IPS-NIHi7 (cell line): ENCODE measurements around the gene PPP1R7.

Experiments used
- DNase-seq: peaks from one replicate; pipeline ENCODE4 v3.0.0; 2012; ENCODE audit warnings: mixed read lengths; ENCODE audit errors: extremely low spot score

PPP1R7 gene

GRCh38 chr2:241228860-241229516 lies 78.7 kb downstream of the PPP1R7 start:
- no peak for DNase-seq

DNA sequence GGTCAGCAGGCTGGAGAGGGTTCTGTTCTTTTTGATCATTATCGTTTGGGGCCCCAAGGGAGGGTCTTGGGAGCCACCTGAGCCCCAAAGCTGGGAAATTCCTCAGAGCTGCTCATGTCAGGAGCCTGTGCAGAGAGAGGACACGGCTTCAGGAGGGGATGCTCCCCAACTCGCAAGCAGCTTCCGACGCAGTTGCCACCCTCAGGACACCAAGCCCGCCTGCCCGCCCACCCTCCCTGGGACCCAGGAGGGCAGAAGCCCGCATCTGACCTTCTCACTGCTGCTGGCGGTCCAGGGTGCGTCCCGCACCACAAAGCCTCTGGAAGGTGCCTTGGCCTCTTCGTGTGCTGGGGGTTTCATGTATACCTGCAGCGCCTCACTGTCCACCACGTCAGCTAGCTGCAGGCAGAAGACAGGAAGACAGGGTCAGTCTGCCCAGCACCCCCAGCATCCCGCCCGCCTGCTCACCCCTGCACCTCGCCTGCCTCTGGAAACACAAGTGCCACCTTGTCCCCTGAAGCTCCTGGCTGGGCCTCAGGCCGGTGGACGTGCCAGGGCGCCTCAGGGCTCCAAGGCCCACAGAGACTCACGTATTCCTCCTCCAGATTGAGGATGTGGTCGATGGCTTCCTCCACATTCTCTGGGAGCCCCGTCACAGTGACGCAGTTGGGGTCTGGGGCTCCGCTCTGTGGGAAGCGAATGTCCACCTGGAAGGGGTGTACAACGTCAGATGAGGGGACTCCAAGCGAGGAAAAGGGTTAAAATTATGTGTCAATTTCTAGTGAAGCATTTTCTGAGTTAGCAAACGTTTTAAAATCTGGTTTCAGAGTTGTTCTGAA lies 79.5 kb downstream of the PPP1R7 start:
- DNase-seq, result no peak

DNA sequence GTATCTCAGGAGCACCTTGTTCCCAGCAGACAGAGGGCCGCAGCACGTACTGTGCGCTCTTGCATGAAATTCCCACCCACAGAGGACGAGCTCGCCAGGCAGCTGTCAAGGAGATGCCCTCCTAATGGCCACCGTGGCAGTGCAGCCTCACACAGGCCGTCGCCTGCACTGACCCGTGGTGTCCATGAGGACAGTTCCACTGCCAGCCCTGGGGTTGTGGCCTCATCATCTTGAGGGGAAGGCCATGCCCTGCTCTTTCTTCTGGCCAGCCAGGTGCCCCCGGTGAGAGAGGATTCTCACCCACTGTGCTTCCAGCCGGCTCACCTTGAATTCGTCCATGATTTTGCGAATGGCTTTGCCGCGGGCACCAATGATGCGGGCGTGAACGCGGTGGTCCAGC lies 80.2 kb downstream of the PPP1R7 start:
- no peak for DNase-seq

- no peak for DNase-seq
Observed at GRCh38 chr2:241232736-241233575, 82.7 kb downstream of the PPP1R7 start.
